HG03460 (cell line): ENCODE results near the gene RCN2.

Experiments used
- ATAC-seq: cut with Tn5 transposase; IDR thresholded peaks from one replicate; pipeline ENCODE4 v1.9.1; 2021; ENCODE audit not compliant: unreplicated experiment

RCN2 gene

DNA sequence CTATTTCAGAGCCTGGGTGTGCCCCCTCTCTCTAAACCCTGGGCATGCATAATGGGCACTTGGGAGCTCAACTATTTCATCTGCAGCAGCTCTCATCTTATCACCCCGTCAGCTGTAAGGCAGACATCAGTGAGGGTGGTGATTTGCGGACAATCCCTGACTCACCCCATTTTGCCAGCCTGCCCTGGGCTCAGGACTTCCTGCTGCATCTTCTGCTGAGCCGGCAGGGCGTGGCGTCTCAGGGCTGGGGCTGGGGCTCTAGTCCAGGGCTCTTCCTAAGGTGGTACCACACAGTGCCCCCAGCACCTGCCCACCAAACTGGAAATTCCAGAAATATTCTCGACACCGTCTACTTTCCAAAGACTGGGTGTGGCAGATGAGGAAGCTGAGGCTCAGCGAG lies 62.5 kb downstream of the RCN2 start:
- no peak for ATAC-seq

DNA sequence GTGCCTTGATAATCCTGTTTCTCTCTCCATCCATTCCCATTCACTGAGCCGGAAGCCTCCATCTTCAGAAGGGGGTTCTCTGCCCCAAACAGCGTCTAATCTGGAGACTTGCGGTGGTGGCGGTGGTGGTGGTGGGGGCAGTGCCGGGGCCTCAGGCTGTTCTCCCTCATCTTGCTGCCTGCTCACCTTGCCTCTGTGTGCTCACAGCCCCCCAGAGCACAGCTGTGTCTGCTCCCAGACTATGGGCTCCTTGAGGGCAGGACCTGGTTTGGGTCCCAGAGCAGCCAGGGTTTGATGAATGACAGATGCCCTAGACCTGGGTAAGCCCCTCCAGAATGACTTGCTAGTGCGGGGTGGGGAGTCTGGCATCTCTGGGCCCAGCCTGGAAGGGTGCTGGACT lies 62.9 kb downstream of the RCN2 start:
- no peak for ATAC-seq

DNA sequence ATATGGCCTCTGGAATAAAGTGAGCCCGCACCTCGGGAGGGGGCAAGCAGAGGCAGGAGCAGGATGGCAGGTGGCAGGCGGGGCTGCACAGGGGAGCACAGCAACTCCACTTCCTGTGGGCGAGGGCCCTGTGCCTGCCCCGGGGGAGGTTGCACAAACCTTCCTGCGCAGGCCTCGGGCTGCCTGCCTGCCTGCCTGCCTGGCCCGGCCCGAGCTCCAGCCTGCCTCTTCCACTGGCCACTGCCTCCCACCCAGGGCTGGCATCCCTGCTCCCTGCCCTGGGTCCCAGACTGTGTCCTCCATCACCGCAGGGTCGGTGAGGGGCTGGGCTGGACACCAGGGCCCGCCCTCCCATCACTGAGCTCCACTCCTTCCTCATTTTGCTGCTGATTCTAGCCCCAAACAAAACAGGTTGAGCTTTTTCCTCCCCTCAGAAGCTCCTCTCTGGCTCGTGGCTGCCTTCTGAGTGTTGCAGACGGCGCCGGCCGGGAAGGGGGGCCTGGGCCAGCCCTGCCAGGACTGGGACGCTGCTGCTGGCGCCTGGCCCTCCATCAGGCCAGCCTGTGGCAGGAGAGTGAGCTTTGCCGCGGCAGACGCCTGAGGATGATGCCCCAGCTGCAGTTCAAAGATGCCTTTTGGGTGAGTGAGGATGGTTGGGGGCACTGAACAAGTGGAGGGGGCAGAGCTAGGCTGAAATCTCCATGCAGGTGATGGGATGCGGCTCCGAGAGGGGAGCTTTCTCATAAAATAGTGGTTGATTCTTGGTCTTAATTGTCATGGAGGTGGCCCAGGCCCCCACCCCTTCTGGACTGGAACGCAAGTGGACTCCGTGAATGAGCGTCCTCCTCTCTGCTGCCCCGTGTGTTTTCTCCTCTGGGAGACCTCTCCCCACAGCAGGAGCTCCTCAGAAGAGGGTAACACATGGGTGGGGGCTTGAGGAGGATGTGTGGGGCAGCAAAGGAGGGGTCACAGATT lies 63.7 kb downstream of the RCN2 start, which contains the start of gene PSTPIP1:
TSS of gene PSTPIP1 (plus strand) at position 156 of the 975 bp plus-strand sequence. CDS start at position 604, 448 bp downstream.
- no peak for ATAC-seq

DNA sequence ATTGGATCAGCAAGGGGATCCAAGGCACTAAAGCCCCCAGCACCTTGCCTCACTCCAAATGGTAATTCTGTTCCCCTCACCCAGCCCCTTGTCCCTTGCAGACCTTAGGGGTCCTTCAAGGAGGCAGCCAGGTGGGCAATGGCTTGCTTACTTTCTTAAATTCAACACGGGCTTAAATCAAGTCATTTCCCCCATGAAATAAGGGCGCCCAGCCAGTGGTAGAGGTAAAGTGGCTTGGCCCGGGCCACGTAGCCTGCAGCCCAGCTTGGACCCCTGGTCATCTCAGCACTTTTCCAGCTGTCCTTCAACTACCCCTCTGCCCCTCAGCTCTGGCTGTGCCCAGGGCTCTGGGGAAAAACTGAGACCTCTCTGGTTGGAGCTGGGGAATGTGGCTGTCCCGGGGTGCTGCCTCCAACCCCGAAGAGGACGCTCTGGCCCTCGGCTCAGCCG lies 64.6 kb downstream of the RCN2 start:
- ATAC-seq = no peak

DNA sequence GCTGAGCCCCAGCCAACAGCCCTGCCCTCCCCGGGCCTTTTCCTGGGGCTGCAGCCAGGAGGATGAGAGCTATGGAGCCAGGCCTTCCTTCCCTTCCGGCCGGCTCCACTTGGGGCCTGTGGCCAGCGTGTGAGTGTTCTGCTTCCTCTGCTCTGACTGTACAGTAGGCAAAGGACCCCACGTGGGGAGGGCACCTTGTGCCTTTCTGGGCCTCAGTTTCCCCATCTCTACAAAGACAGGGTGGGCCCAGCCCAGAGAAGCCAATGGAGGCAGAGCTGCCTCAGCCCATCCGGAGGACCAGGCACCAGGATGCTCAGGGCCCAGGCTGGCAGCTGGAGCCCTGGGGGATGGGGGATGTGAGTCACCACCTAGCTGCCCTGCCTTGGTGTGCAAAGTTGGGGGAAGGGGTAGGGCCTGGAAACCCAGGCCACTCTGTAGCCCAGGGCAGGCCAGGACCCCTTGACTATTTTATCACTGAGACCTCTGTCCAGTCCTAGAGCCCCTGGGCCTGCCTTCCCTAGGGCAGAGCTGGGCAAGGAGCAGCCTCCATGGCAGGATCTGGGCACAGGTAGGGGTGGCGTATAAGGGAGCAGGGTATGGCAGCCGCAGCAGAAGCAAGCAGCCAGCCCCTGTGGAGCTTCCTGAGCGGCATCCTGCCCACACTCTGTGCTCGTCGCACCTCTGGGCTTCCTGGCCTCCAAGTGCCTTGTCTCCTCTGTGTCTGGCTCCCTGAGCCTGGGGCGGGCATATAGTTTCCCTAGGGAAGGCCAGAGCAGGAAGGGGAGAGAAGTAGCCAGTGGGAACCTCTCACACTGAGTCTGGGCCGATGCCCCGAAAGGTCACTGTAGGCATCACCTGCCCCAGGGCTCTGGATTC lies 65.2 kb downstream of the RCN2 start:
- no peak for ATAC-seq

DNA sequence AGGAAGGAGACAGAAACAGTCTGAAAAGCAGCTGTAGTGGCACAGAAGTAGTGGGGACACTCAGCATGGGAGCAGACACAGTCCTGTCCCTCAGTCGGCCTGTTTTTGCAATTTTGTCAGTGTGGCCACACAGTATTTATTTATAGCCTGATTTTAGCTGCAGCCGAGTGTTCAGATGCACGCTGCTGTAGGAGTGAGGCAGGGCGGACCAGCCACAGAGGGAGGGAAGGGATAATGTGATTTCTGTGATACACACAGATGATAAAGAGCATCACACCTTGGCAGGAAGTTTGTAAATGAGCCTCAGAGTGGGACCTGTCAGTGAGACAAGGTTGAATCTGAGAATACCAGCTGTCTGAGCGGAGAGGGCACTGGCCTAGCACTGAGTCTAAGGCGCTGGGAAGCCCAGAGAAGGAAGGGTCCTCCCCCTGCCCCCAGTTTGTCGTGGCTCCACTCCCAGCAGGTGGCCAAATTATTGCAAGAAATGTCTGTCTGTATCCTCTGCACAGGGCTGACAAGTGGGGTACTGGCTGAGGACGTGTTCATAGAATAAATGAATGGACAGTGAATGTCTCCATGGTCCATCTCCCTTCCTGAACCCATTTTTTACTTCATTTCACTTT lies 67.2 kb downstream of the RCN2 start:
- ATAC-seq = no peak

DNA sequence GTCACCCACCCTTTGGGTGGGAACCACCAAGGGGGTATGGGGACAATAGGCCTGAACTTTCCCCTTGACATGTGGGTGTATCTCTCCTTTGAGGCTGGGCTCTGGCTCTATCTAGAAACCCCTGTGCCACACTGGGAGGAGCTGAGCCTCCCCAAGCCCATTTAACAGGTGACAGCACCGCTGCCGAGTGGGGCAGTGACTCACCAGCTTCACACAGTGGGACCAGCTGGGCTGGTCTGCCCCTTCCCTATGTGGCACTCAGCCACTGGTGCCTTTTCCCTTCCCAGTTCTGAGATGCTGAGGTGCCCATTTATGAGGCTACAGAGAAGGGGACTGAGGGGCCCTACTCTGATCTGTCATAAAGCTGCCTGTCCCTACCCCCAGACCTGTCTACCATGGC lies 68.4 kb downstream of the RCN2 start:
- no peak for ATAC-seq

DNA sequence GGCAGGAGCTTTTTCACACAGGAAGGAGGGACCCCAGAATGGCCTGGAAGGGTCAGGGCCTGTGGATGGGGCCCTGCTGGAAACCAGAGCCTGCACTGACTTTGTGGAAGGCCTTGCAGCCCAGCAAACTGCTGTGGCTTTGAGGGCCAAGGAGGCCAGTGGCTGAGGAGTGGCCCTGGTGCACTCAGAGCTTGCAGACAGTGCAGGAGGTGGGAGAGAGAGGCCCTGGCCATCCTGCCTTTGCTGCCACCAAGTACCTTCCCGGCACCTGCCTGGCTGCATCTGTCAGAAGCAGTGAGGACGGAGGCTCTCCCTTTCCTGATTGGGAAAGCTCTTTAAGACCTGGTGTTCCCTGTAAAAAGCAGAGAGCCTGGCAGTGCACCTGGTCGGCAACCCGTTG lies 69.8 kb downstream of the RCN2 start:
- no peak for ATAC-seq

DNA sequence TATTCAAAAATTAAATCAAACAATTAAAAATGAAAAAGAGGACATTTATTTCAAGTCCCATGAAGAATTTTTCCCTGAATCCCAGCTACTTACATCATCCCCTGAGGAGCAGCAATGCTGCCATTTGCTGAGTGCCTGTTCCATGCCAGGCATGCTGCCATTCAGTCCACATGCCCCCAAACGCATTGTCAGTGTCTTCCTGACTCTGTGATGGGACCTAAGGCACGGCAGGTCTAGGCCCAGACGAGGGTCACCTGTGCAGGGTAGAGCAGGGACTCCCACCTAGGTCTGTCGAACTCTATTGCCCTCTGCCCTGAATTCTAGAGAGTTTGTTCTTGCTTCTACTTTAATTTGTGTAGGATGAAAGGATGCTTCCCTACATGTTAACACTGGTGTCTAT lies 70.4 kb downstream of the RCN2 start:
- no peak for ATAC-seq

DNA sequence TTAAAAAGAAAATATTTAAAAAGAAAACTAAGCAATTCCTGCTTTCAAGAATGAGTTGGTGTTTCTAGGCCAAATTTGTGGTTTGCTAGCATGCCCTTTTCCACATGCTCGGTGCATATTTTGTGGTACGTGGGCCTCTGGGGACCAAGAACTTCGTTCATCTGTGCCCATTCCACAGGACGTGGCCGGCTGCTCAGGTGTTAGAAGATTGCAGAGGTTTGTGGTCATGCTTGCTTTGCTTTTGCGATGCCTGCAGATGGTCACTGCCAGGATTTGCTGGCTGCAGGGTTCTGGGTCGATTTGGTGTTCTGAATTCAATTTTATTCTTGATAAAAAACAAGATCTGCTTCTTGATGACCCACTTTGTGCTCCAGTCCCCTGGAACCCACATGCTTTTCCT lies 70.9 kb downstream of the RCN2 start:
- ATAC-seq = no peak

DNA sequence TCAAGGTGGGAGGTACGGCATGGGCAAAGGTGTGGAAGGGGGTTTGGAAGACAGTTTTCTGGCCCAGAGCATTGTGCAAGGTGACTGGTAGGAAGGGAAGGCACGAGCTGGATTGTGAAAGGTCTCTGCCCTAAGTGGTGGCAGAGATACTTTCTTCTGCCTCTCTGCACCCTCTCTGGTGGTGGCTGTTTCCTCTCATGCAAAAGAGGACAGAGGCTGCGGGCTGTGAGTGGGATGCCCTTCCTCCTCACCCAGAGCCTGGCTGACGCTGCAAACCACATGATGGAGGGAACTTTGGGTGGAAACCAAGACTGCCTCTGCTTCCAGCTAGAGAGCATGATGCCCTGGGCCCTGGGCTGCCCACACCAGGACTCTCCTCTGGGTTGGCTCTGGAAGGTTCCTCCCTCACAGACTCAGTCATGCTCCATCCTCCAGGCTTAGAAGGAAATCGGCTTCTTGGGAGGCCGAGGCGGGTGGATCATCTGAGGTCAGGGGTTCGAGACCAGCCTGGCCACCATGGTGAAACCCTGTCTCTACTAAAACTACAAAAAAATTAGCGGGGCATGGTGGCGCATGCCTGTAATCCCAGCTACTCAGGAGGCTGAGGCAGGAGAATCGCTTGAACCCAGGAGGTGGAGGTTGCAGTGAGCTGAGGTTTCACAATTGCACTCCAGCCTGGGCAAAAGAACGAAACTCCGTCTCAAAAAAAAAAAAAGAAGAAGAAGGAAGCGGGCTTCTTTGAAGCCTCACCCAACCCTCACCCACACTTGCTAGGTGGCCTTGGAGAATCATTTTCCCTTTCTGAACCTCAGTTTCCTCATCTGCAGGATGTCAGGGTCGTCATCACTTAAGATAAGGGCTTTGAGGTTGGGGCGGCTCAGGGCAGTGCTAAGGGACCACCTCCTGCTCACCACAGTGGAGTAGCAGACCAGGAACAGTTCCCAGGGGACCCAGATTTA lies 71.7 kb downstream of the RCN2 start:
- peak; percentile 73 for ATAC-seq
